ENCODE data around the gene PINK1.

PINK1 gene

DNA sequence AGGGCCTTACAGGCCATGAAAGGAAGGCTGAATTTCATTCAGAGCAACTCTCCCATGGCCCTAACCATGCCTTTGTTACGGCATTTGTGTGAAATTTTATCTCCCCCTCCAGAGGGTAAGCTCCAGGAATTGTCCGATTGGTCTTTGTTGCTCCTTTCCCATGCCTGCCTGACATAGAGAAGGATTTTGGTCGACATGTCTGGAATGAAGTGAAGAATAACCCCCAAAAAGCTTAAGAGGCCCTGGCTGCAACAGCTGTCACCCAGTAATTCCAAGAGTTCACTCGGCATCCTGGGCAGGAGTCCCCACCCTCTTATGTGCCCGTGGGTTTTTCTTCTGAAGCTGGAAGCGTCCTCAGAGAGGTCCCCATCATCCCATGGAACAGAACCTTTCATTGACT, 23.7 kb upstream of the PINK1 start:
- DNase-seq (ENCODE audit: low read depth): no peak
- TF ChIP-seq, protein P1, sequence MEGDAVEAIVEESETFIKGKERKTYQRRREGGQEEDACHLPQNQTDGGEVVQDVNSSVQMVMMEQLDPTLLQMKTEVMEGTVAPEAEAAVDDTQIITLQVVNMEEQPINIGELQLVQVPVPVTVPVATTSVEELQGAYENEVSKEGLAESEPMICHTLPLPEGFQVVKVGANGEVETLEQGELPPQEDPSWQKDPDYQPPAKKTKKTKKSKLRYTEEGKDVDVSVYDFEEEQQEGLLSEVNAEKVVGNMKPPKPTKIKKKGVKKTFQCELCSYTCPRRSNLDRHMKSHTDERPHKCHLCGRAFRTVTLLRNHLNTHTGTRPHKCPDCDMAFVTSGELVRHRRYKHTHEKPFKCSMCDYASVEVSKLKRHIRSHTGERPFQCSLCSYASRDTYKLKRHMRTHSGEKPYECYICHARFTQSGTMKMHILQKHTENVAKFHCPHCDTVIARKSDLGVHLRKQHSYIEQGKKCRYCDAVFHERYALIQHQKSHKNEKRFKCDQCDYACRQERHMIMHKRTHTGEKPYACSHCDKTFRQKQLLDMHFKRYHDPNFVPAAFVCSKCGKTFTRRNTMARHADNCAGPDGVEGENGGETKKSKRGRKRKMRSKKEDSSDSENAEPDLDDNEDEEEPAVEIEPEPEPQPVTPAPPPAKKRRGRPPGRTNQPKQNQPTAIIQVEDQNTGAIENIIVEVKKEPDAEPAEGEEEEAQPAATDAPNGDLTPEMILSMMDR (IDR thresholded peaks at IDR 0.05; ENCODE audit: low read depth, low read length, missing control alignments): no peak
- H3K4me3 ChIP-seq (ENCODE audit: low read depth, low read length): no peak overlapping the region
- in situ Hi-C loops (cut with HindIII; ENCODE audit: low sequenced_read_pairs): no loop called here

DNA sequence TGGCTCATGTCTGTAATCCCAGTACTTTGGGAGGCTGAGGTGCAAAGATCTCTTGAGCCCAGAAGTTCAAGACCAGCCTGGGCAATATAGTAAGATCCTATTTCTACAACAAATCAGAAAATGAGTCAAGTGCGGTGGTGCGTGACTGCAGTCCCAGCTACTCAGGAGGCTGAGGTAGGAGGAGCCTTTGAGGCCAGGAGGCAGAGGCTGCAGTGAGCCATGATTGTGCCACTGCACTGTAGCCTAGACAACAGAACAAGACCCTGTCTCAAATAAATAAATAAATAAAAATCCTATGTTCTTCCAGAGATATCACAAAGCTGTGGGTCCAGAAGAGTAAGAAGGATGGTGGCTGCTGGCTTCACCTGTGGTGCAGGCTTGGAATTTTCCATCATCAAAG, 22.3 kb upstream of the PINK1 start:
- TF ChIP-seq, protein P1 (IDR thresholded peaks at IDR 0.05; ENCODE audit: low read depth, low read length, missing control alignments): no peak
- no peak overlapping the region for H3K4me3 ChIP-seq (ENCODE audit: low read depth, low read length)
- in situ Hi-C loops (cut with HindIII; ENCODE audit: low sequenced_read_pairs): no loop called here
- DNase-seq (ENCODE audit: low read depth): no peak

DNA sequence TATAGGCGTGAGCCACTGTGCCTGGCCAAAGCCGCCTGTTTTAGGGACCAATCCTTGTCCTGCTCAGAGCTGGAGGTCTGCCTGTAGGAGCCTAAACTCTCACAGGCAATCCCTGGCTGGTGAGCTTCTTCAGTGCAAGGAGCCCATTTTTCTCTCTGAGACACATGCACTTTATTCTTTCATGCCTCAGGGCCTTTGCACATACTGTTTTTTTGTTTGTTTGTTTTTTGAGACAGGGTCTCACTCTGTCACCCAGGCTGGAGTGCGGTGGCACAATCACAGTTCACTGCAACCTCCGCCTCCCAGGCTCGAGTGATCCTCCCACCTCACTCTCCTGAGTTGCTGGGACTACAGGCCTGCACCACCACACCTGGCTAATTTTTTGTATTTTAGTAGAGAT, 21.6 kb upstream of the PINK1 start:
- DNase-seq (ENCODE audit: low read depth): no peak
- in situ Hi-C loops (cut with HindIII; ENCODE audit: low sequenced_read_pairs): no loop called here
- no peak overlapping the region for H3K4me3 ChIP-seq (ENCODE audit: low read depth, low read length)
- TF ChIP-seq, protein P1 (IDR thresholded peaks at IDR 0.05; ENCODE audit: low read depth, low read length, missing control alignments): no peak

DNA sequence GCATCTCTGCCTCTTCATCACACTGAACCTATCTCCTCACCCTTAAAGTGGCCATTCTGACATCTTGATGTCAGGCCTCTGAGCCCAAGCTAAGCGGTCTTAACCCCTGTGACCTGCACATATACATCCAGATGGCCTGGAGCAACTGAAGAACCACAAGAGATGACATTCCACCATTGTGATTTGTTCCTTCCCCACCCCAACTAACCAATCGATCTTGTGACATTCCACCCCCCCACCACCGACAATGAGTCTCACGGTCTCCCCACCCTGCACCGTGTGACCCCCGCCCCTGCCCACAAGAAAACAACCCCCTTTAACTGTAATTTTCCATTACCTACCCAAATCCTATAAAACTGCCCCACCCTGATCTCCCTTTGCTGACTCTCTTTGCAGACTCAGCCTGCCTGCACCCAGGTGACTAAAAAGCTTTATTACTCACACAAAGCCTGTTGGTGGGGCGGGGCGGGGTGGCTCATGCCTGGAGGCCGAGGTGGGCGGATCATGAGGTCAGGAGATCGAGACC, 21.0 kb upstream of the PINK1 start:
- no peak overlapping the region for H3K4me3 ChIP-seq (ENCODE audit: low read depth, low read length)
- no peak for DNase-seq (ENCODE audit: low read depth)
- in situ Hi-C loops (cut with HindIII; ENCODE audit: low sequenced_read_pairs): no loop called here
- TF ChIP-seq, protein P1 (IDR thresholded peaks at IDR 0.05; ENCODE audit: low read depth, low read length, missing control alignments): no peak

DNA sequence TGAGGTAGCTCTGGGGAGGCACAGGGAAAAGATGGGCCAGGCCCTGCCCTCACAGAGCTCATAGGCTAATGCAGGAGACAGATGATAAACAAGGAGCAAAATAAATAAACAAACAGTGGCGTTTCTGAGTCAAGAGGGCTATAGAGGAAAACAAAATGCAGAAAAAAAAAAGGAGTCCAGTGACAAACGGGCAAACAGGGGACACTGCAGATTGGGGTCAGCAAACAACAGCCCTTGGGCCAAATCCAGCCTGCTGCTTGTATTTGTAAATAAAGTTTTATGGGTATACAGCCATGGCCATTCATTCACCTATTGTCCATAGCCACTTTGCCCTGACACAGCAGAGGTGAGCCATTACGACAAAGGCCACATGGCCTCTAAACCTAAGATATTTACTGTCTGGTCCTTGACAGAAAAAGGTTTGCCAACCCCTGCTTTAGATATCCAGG, 19.1 kb upstream of the PINK1 start:
- TF ChIP-seq, protein P1 (IDR thresholded peaks at IDR 0.05; ENCODE audit: low read depth, low read length, missing control alignments): no peak
- no peak for DNase-seq (ENCODE audit: low read depth)
- H3K4me3 ChIP-seq (ENCODE audit: low read depth, low read length): no peak overlapping the region
- in situ Hi-C loops (cut with HindIII; ENCODE audit: low sequenced_read_pairs): no loop called here

DNA sequence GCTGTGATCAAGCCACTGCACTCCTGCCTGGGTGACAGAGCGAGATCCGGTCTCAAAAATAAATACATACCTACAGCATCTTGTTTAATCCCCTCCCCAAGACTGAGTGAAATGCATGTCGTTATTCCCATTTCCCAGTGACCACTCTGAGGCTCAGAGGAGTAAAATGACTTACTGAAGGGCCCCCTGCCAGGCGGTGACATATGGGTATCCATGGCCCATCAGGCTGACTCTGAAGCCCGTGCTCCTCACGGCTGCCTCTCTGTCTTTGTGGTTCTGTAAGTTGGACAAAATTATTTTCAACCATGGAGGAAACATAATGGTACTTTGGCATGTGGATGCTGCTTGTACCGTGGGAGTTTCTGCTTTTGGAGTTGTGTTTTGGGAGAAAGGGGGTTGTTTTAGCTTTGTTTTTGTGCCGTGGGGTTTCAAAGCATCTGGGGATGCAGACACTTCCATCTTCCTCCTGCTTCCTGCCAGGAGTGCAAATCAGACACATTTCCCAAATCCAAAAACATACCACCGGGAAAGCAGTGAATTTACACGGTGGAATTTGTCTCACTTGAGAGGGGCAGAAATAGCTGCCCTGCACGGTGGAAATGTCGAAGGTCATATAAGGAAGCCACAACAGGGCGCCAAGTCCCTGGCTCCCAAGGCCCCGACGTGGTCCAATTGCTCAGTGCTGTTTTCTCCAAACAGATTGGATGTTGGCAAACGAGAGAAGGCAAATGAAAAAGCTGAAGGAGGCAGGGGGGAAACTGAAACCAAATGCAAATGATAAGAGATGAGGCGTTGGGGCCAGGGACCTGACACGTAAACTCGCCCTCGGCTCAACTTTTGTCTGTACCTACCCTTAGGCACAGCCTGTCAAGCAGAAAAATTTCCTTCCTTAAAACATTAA, 17.1 kb upstream of the PINK1 start:
- in situ Hi-C loops (cut with HindIII; ENCODE audit: low sequenced_read_pairs): no loop called here
- TF ChIP-seq, protein P1 (IDR thresholded peaks at IDR 0.05; ENCODE audit: low read depth, low read length, missing control alignments): no peak

More for the DNA sequence above, 17.1 kb upstream of the PINK1 start:
- H3K4me3 ChIP-seq (ENCODE audit: low read depth, low read length): no peak overlapping the region
- no peak for DNase-seq (ENCODE audit: low read depth)
